HFFc6 (cell line): ENCODE measurements around the gene AOX1. TPM values are rescaled to one million over a fixed set of nuclear protein-coding genes. Genes with fewer than 3 reads are reported as not detected.

Experiments
- DNase-seq: peaks from one replicate; pipeline ENCODE4 v3.0.0-alpha.2; 2018
- H3K27ac Mint-ChIP-seq: 2 replicates; pipeline ENCODE4 v1.8.0; 2020; ENCODE audit warnings: mild to moderate bottlenecking, mixed read lengths
- H3K27me3 Mint-ChIP-seq: 2 replicates; pipeline ENCODE4 v1.8.0; 2021; ENCODE audit warnings: mild to moderate bottlenecking, moderate library complexity, mixed read lengths; ENCODE audit not compliant: insufficient read depth
- H3K36me3 Mint-ChIP-seq: 2 replicates; pipeline ENCODE4 v1.8.0; 2021; ENCODE audit warnings: low read depth, mixed read lengths
- H3K4me1 Mint-ChIP-seq: 2 replicates; pipeline ENCODE4 v1.8.0; 2020; ENCODE audit warnings: low read depth, mixed read lengths
- H3K4me3 Mint-ChIP-seq: 2 replicates; pipeline ENCODE4 v1.8.0; 2020; ENCODE audit warnings: mild to moderate bottlenecking, moderate library complexity, mixed read lengths
- H3K9me3 Mint-ChIP-seq: 2 replicates; pipeline ENCODE4 v1.8.0; 2020; ENCODE audit warnings: mild to moderate bottlenecking, mixed read lengths
- total RNA-seq, 6 experiments: library from RNA; stranded (reverse); fragmentation: NEBNext Ultra II Directional; extraction: Animal tissue kit (Norgen Biotek cat#: 25700); gene quantifications; 2 replicates in 1 of 6; 3 replicates in 5 of 6; pipeline ENCODE4 v1.2.3, GENCODE V29; 2021
- TF ChIP-seq, protein P1 (sequence below): fragments of 200-600 bp; sonication (generic); IDR thresholded peaks from 2 replicates; pipeline ENCODE4 v1.5.0; 2021; ENCODE audit warnings: antibody characterized with exemption, mild to moderate bottlenecking

The AOX1 gene
- total RNA-seq, 6 experiments from 2014 or later = 46.7 to 71.7 (median 62.1) TPM

- H3K9me3 Mint-ChIP-seq = no peaks in the 10 kb centered on the region
- no peaks in the 10 kb centered on the region for H3K27me3 Mint-ChIP-seq
- DNase-seq = no peak
- H3K4me1 Mint-ChIP-seq = peaks cover 95% of the 10 kb centered on the region
- TF ChIP-seq, protein P1, sequence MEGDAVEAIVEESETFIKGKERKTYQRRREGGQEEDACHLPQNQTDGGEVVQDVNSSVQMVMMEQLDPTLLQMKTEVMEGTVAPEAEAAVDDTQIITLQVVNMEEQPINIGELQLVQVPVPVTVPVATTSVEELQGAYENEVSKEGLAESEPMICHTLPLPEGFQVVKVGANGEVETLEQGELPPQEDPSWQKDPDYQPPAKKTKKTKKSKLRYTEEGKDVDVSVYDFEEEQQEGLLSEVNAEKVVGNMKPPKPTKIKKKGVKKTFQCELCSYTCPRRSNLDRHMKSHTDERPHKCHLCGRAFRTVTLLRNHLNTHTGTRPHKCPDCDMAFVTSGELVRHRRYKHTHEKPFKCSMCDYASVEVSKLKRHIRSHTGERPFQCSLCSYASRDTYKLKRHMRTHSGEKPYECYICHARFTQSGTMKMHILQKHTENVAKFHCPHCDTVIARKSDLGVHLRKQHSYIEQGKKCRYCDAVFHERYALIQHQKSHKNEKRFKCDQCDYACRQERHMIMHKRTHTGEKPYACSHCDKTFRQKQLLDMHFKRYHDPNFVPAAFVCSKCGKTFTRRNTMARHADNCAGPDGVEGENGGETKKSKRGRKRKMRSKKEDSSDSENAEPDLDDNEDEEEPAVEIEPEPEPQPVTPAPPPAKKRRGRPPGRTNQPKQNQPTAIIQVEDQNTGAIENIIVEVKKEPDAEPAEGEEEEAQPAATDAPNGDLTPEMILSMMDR = no peak
- H3K27ac Mint-ChIP-seq = peak overlapping the region; percentile 93
- no peak overlapping the region for H3K4me3 Mint-ChIP-seq
- peaks cover 41% of the 10 kb centered on the region for H3K36me3 Mint-ChIP-seq
Measured at GRCh38 chr2:200613692-200614091, 27.9 kb downstream of the AOX1 start.

- no peak for DNase-seq
- H3K27ac Mint-ChIP-seq = peak overlapping the region; percentile 93
- H3K27me3 Mint-ChIP-seq = no peaks in the 10 kb centered on the region
- no peaks in the 10 kb centered on the region for H3K9me3 Mint-ChIP-seq
- H3K4me3 Mint-ChIP-seq = peak overlapping the region; percentile 27; the same call in 1 of the 2 replicates
- H3K4me1 Mint-ChIP-seq = peaks cover 95% of the 10 kb centered on the region
- H3K36me3 Mint-ChIP-seq = peaks cover 39% of the 10 kb centered on the region
- TF ChIP-seq, protein P1 = no peak
Measured at GRCh38 chr2:200614249-200614648, 28.4 kb downstream of the AOX1 start.

DNA sequence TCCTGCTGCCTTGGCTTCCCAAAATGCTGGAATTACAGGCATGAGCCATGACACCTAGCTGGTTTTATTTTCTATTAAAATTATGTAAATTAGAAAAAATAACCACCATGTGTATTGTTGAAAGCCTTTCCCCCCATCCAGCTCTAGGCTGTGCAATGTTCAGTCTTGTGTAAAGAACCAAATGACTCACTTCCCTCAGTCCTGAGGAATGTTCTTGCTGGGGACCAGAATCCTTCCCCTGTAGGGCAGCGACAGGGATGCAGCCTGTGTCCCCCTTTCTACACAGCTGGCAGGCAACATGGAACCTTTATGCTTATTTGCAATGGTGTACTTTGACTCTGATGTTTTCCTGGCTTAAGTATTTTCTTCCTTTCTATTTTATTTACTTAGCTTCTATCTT lies 29.4 kb downstream of the AOX1 start:
- Mint-ChIP-seq H3K27ac (peak overlapping the region; percentile 93), H3K9me3 (no peaks in the 10 kb centered on the region), H3K36me3 (peaks cover 39% of the 10 kb centered on the region), H3K4me1 (peaks cover 90% of the 10 kb centered on the region), H3K4me3 (peak overlapping the region; percentile 15; the same call in 1 of the 2 replicates), H3K27me3 (no peaks in the 10 kb centered on the region)
- peak; percentile 77 for DNase-seq
- TF ChIP-seq, protein P1 = peak; percentile 54

GRCh38 chr2:200616193-200616592 lies 30.4 kb downstream of the AOX1 start:
- Mint-ChIP-seq H3K27ac (peak overlapping the region; percentile 93), H3K4me1 (peaks cover 80% of the 10 kb centered on the region), H3K9me3 (no peaks in the 10 kb centered on the region), H3K36me3 (peaks cover 35% of the 10 kb centered on the region), H3K4me3 (peak overlapping the region; percentile 85), H3K27me3 (no peaks in the 10 kb centered on the region)
- TF ChIP-seq, protein P1 = 0 out of 2 replicates have a peak, but pooled peaks have one; percentile 22
- DNase-seq = peak; percentile 46

- H3K27me3 Mint-ChIP-seq = no peaks in the 10 kb centered on the region
- H3K27ac Mint-ChIP-seq = peak overlapping the region; percentile 93
- peak overlapping the region; percentile 85 for H3K4me3 Mint-ChIP-seq
- TF ChIP-seq, protein P1 = no peak
- H3K9me3 Mint-ChIP-seq = no peaks in the 10 kb centered on the region
- DNase-seq = no peak
- H3K36me3 Mint-ChIP-seq = peaks cover 32% of the 10 kb centered on the region
- H3K4me1 Mint-ChIP-seq = peaks cover 79% of the 10 kb centered on the region
Measured at GRCh38 chr2:200616656-200617055, 30.8 kb downstream of the AOX1 start.
